Neural cell (in vitro differentiated cells): Measurements from ENCODE around the gene STK32B.

ENCODE experiments used
- CTCF ChIP-seq: fragments of 450-650 bp; IDR thresholded peaks from 2 replicates; pipeline ENCODE4 v1.5.1; 2014; ENCODE audit warnings: antibody characterized with exemption, mild to moderate bottlenecking, moderate library complexity; ENCODE audit not compliant: poor library complexity, severe bottlenecking
- EP300 ChIP-seq: fragments of 450-650 bp; conservative IDR thresholded peaks from 2 replicates; pipeline ENCODE4 v1.6.1; 2014; ENCODE audit warnings: antibody characterized with exemption, mild to moderate bottlenecking, moderate library complexity; ENCODE audit not compliant: poor library complexity, severe bottlenecking
- EZH2 ChIP-seq: fragments of 200-600, 300-800 bp; shearing (Covaris generic), sonication (generic); IDR thresholded peaks from 2 replicates; pipeline ENCODE4 v1.6.1; 2014; ENCODE audit warnings: antibody characterized with exemption, low read length, borderline replicate concordance, mild to moderate bottlenecking; ENCODE audit not compliant: insufficient read depth, poor library complexity, severe bottlenecking
- MXI1 ChIP-seq: fragments of 450-650 bp; conservative IDR thresholded peaks from 2 replicates; pipeline ENCODE4 v1.6.1; 2014; ENCODE audit warnings: antibody characterized with exemption, mild to moderate bottlenecking; ENCODE audit not compliant: poor library complexity, severe bottlenecking
- POLR2AphosphoS5 ChIP-seq: IDR thresholded peaks from 2 replicates; pipeline ENCODE4 v1.6.1; 2012
- REST ChIP-seq: IDR thresholded peaks from 2 replicates; pipeline ENCODE4 v1.6.1; 2012; ENCODE audit warnings: borderline replicate concordance
- SMC3 ChIP-seq: fragments of 450-650 bp; conservative IDR thresholded peaks from 2 replicates; pipeline ENCODE4 v1.6.1; 2014; ENCODE audit warnings: antibody characterized with exemption, mild to moderate bottlenecking, moderate library complexity; ENCODE audit not compliant: poor library complexity

- TF ChIP-seq CTCF (no peak), POLR2AphosphoS5 (no peak), SMC3 (no peak), MXI1 (no peak), EP300 (no peak), EZH2 (no peak), REST (no peak)
Observed at GRCh38 chr4:5144384-5144783, 93.1 kb downstream of the STK32B start.
